ENCODE results near the gene STAG2. TPM values are rescaled to one million over a fixed set of nuclear protein-coding genes. Genes with fewer than 3 reads are reported as not detected.
A peak's percentile ranks its signal among the peaks of the same experiment; 100 is the strongest.
"Not testable (repeated sequence)": the region's sequence is repeated elsewhere in the genome, so short reads cannot be mapped to it uniquely, and the experiment has no call there.

The STAG2 gene
- total and polyA plus RNA-seq, 8 donors = 47.8 to 142 (median 114) TPM

GRCh38 chrX:124087000-124087746, 125.7 kb downstream of the STAG2 start:
- peaks cover 0 to 64% of the 10 kb centered on the region in 2 donors for H3K36me3 ChIP-seq
- DNase-seq = no peak
- no peaks in the 10 kb centered on the region for H3K9me3 ChIP-seq
- no peak overlapping the region for H3K4me3 ChIP-seq
- ATAC-seq = no peak
- TF ChIP-seq CTCF (IDR thresholded peaks at IDR 0.05) = no peak
- no peaks in the 10 kb centered on the region for H3K27me3 ChIP-seq
- H3K27ac ChIP-seq = no peak overlapping the region
- H3K4me1 ChIP-seq = no peaks in the 10 kb centered on the region
- intact Hi-C loops (cut with DNase I) = no loop called here

- no peak for DNase-seq
Measured at GRCh38 chrX:124093222-124093621, 131.7 kb downstream of the STAG2 start.

DNA sequence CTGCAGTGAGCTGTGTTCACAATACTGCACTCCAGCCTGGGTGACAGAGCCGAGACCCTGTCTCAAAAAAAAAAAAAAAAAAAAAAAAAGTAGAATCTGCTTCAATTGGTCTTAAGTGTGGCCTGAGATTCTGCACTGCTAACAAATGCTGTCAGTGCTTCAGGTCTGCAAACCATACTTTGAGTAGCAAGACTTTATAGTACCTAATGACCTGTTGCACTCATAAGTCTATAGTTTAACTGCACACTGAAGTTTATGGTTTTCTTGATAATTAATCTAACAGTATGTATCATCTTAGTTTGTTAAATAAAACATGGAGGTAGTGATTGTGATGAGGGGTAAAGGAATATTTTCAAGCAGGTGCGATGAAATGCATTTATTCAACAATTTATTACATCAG, 135.6 kb downstream of the STAG2 start:
- TF ChIP-seq CTCF (IDR thresholded peaks at IDR 0.05) = no peak
- no peak for ATAC-seq
- Histone ChIP-seq H3K4me3 (no peak overlapping the region), H3K27ac (no peak overlapping the region), H3K9me3 (no peaks in the 10 kb centered on the region), H3K27me3 (no peaks in the 10 kb centered on the region), H3K4me1 (no peaks in the 10 kb centered on the region), H3K36me3 (peaks cover 0 to 40% of the 10 kb centered on the region in 2 donors)
- DNase-seq = no peak
- intact Hi-C loops (cut with DNase I) = no loop called here

More at GRCh38 chrX:124093222-124093621, 131.7 kb downstream of the STAG2 start:
- intact Hi-C loops (cut with DNase I) = no loop called here
- Histone ChIP-seq H3K9me3 (no peaks in the 10 kb centered on the region), H3K4me1 (no peaks in the 10 kb centered on the region), H3K27me3 (no peaks in the 10 kb centered on the region), H3K36me3 (peaks cover 0 to 54% of the 10 kb centered on the region in 2 donors), H3K4me3 (no peak overlapping the region), H3K27ac (no peak overlapping the region)
- ATAC-seq = no peak
- no peak for TF ChIP-seq CTCF (IDR thresholded peaks at IDR 0.05)

- peak; percentile 79 for ATAC-seq
- no peak overlapping the region for H3K4me3 ChIP-seq
- no peaks in the 10 kb centered on the region for H3K4me1 ChIP-seq
- H3K27ac ChIP-seq = no peak overlapping the region
- peaks cover 0 to 37% of the 10 kb centered on the region in 2 donors for H3K36me3 ChIP-seq
- intact Hi-C loops (cut with DNase I) = no loop called here
- peak; percentile 28 to 69 for TF ChIP-seq CTCF (IDR thresholded peaks at IDR 0.05)
- DNase-seq = peak in 1 of 4 donors; percentile 13
- H3K27me3 ChIP-seq = no peaks in the 10 kb centered on the region
- H3K9me3 ChIP-seq = no peaks in the 10 kb centered on the region
Measured at GRCh38 chrX:124098089-124098488, 136.6 kb downstream of the STAG2 start.

- no peak overlapping the region for H3K27ac ChIP-seq
- H3K36me3 ChIP-seq = peaks cover 0 to 8% of the 10 kb centered on the region in 2 donors
- H3K27me3 ChIP-seq = no peaks in the 10 kb centered on the region
- H3K4me1 ChIP-seq = no peaks in the 10 kb centered on the region
- DNase-seq (no peak), ATAC-seq (no peak)
- TF ChIP-seq CTCF (IDR thresholded peaks at IDR 0.05) = no peak
- intact Hi-C loops (cut with DNase I) = no loop called here
- H3K4me3 ChIP-seq = no peak overlapping the region
- H3K9me3 ChIP-seq = no peaks in the 10 kb centered on the region
Measured at GRCh38 chrX:124103966-124104365, 142.5 kb downstream of the STAG2 start.

GRCh38 chrX:124104512-124104911, 143.0 kb downstream of the STAG2 start:
- intact Hi-C loops (cut with DNase I); DNase-seq; H3K36me3 ChIP-seq; H3K9me3 ChIP-seq; ATAC-seq; H3K4me3 ChIP-seq; H3K4me1 ChIP-seq; H3K27ac ChIP-seq; H3K27me3 ChIP-seq: not testable (repeated sequence)

All from left lung (tissue), 10 donors.